GM06990 (cell line): ENCODE data around the gene ARHGAP24.
"Not testable (repeated sequence)": the region's sequence is repeated elsewhere in the genome, so short reads cannot be mapped to it uniquely, and the experiment has no call there.

Source experiments
- DNase-seq: peaks from one replicate; pipeline ENCODE4 v3.0.0-alpha.2; 2011; ENCODE audit not compliant: insufficient read length; ENCODE audit errors: extremely low read depth
- H3K27me3 ChIP-seq: replicated peaks from 2 replicates; pipeline ENCODE4 v1.6.0; 2011; ENCODE audit warnings: low read length; ENCODE audit not compliant: control insufficient read depth, insufficient read depth
- H3K36me3 ChIP-seq: 2 replicates; pipeline ENCODE4 v1.5.1; 2011; ENCODE audit warnings: low read length; ENCODE audit not compliant: control insufficient read depth, insufficient read depth
- H3K4me3 ChIP-seq: replicated peaks from 2 replicates; pipeline ENCODE4 v1.5.1; 2011; ENCODE audit warnings: low read depth, mild to moderate bottlenecking, control low read depth, low read length
- TF ChIP-seq, protein P1 (sequence below): IDR thresholded peaks from 2 replicates; pipeline ENCODE4 v1.5.1; 2011; ENCODE audit warnings: low read length, control low read depth, mild to moderate bottlenecking, inconsistent platforms; ENCODE audit not compliant: insufficient read depth, poor library complexity, severe bottlenecking

ARHGAP24 gene

DNA sequence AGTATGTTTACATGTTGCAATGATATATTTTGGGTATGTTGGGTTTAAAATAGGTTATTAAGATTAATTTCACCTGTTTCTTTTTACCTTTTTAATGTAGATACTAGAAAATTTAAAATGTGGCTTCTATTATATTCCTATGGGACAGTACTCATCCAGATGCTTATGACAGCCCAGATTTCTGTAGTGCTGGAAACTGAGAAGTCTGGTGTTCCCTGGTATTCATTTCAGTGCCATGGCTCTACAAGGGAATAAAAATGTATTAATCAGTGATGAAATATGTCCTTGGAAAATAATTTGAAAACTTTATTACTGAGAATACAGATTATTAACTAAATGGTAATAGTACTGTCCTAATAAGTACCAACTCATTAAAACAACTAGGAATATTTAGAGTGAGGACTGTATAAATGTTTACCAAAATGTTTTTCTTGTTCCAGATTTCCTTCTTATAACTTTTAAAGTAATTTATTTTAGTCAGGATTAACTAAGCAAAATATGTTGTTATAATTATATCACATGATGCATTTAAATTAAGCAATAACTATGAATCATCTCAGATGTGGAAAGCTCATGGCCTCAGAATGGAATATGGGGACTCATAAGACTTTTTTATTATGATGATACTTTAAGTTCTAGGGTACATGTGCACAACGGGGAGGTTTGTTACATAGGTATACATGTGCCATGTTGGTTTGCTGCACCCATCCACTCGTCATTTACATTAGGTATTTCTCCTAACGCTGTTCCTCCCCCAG is 25.3 kb downstream of the ARHGAP24 start:
- Histone ChIP-seq H3K27me3 (no peaks in the 10 kb centered on the region), H3K36me3 (no peaks in the 10 kb centered on the region), H3K4me3 (no peak overlapping the region)
- DNase-seq = no peak
- TF ChIP-seq, protein P1, sequence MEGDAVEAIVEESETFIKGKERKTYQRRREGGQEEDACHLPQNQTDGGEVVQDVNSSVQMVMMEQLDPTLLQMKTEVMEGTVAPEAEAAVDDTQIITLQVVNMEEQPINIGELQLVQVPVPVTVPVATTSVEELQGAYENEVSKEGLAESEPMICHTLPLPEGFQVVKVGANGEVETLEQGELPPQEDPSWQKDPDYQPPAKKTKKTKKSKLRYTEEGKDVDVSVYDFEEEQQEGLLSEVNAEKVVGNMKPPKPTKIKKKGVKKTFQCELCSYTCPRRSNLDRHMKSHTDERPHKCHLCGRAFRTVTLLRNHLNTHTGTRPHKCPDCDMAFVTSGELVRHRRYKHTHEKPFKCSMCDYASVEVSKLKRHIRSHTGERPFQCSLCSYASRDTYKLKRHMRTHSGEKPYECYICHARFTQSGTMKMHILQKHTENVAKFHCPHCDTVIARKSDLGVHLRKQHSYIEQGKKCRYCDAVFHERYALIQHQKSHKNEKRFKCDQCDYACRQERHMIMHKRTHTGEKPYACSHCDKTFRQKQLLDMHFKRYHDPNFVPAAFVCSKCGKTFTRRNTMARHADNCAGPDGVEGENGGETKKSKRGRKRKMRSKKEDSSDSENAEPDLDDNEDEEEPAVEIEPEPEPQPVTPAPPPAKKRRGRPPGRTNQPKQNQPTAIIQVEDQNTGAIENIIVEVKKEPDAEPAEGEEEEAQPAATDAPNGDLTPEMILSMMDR = no peak

DNA sequence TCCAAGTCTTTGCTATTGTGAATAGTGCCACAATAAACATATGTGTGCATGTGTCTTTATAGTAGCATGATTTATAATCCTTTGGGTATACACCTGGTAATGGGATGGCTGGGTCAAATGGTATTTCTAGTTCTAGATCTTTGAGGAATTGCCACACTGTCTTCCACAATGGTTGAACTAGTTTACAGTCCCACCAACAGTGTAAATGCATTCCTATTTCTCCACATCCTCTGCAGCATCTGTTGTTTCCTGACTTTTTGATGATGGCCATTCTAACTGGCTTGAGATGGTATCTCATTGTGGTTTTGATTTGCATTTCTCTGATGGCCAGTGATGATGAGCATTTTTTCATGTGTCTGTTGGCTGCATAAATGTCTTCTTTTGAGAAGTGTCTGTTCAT is 26.2 kb downstream of the ARHGAP24 start:
- H3K36me3 ChIP-seq, H3K4me3 ChIP-seq, H3K27me3 ChIP-seq, DNase-seq: not testable (repeated sequence)

DNA sequence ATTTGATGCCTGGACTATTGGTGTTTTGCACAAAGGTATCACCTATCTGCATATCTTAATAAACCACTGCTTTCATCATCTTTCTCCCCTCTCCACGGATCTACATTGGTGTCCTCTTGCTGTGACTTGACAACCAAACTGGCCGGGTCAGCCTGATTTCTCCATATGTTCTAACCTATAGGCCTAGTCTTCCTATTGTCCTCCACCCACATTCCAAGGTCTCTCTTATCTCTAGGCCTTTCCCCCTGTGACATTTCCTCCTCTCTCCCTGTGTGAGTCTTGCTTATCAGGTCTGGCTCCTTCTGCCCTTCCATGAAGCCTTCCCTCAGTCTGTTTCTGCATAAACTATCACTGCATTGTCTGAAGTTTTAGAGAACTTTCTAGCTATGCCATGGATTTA is 33.7 kb downstream of the ARHGAP24 start:
- no peaks in the 10 kb centered on the region for H3K36me3 ChIP-seq
- DNase-seq = no peak
- no peaks in the 10 kb centered on the region for H3K27me3 ChIP-seq
- H3K4me3 ChIP-seq = no peak overlapping the region
- TF ChIP-seq, protein P1 = no peak

DNA sequence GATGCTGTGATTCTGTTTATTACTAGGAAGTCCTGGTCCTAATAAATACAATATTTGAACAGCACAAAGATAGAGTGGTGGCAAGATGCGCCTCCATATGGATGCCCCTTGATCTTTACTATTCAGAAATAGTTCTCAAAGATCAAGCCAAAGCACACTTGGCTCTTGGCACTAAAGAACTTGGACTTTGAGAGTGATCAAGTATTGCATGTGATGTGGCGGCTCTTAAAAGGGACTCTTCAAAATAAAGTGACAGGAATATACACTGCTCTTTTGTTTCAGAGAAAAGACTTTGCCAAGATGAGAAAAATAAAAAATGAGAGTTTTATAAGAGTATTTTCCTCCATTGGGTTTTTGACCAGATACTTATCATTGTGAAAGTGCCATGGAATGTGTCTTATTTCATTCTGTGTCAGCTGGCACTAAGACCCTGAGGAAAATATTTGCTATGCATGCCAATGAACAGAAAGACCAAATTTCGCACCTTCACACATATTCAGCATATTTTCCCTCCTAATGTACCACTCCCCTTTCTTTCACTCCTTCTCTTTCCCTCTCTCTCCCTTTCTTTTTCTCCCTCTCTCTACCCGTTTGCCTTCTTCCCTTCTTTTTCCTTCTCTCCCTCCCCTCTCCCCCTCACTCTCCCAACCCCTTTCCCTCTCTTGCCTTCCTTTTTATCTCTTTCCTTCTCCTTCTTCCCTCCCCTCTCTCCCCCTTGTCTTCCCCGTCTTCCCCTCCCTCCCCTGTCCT is 35.1 kb downstream of the ARHGAP24 start:
- no peaks in the 10 kb centered on the region for H3K36me3 ChIP-seq
- TF ChIP-seq, protein P1 = no peak
- H3K27me3 ChIP-seq = no peaks in the 10 kb centered on the region
- no peak for DNase-seq
- no peak overlapping the region for H3K4me3 ChIP-seq

DNA sequence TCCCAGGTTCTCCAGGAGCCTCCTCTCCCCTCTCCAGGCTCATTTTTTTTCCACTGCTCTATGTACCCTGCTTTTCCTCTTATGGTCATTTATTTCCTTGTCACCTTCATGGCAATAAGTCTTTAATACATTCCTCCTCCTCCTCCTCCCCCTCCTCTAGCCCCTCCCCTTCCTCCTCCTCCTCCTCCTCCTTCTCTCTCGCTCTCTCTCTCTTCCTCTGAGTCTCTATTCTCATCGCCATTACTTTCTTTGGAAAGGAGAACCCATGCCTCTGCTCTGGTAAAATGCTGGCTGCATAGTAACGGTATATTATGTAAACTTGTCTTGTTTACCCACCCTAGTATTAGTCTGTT is 35.7 kb downstream of the ARHGAP24 start:
- Histone ChIP-seq H3K36me3 (no peaks in the 10 kb centered on the region), H3K27me3 (no peaks in the 10 kb centered on the region), H3K4me3 (no peak overlapping the region)
- TF ChIP-seq, protein P1 = no peak
- DNase-seq = no peak

DNA sequence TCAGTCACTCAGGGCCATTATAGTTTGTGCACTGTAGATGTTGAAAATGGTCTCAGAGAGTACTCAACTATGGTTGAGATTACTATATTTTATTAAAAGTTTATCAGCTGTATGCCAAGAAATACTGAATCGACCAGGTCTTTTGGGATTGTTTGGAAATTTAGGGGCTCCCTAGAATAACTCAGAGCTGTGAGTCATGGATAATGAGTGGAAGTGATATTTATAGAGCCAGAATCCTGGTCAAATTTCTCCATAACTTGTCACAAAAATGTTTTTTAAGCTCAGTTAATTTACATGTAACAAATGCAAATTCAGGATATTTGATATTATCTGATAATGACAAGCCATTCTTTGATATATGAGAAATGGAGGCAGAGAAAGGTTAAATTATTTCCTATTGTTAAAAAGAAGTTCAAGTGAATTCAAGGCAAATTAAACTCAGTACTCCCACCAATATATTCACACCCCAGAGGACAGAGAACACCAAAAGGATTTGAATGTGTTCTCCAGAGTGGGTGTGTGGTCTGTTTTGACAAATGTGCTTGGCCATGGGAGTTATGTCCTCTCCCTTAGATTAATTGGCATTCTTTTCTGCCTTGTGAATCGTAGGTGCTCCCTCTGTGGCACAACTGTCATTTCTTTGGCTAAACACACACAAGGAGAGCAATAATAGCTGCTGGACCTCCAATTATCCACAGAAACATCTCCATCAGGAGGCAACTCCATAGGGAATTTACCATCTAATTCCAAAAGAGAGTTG is 37.7 kb downstream of the ARHGAP24 start:
- TF ChIP-seq, protein P1 = no peak
- H3K36me3 ChIP-seq = no peaks in the 10 kb centered on the region
- DNase-seq = no peak
- H3K4me3 ChIP-seq = no peak overlapping the region
- no peaks in the 10 kb centered on the region for H3K27me3 ChIP-seq
